GM04504 (cell line): ENCODE results near the gene PRCP.

Source experiments
- DNase-seq: peaks from one replicate; pipeline ENCODE4 v3.0.0-alpha.2; 2012; ENCODE audit warnings: low read depth

Gene PRCP

DNA sequence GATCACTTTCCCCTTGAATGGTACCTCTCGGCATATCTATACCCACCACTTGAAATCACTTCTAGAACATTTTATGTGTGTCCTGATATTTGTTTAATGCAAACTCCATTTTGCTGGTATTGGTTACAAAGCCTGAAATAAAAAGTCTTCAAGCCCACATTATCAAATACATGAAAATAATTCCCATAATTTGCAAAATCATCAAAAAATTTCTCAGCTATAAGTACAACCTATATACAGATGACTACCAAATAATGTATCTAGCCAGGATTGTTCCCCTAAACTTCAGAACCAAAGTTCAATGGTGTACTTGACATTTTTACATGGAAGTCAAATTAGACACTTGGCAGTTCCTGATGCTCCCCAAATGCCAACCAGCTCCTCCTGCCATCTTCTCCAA, 71.8 kb downstream of the PRCP start:
- DNase-seq = no peak

- DNase-seq = no peak
Measured at GRCh38 chr11:82826526-82826925, 73.7 kb downstream of the PRCP start.

DNA sequence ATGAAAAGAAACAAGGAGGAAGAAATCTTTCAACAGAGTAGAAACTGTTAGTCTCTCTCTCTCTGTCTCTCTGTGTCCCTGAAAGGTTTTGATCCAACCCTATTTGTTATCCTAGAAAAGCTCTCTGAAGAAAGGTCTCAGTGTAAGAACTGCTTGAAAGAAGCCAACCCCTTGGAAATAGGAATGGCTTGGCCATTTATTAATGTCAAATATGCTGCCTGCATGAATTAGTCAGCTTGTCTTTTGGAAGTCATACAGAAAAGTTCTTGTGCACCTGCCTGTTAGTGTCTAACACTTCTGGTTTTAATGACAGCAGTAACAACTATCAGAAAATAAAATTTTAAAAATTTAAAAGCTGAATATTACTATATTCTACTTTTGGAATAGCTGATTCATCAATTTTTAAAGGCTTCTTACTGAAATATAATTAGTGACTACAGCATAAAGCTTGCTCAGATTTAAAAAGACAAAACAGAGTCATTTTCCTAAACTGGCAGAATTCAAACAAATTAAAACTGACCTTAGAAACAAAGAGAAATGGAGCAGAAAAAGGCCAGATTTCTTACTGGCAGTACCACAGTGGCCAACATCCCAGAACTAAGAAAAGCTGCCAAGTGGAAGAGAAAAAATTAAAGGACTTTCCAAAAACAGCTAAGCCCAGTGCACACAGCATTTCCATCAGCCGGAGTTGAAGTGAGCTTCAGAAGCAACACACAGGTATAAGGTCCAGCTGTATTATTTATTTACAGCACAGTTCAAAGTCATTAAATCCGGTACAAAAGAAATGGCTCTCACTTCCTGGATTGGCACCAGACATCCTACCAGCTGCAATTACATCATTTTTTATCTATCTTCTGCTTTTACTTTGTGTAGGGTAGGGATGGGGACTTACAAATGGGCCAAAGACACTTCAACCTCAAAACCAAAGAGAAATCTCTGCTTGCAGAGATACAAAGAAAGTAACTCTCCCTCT, 76.3 kb downstream of the PRCP start:
- no peak for DNase-seq

DNA sequence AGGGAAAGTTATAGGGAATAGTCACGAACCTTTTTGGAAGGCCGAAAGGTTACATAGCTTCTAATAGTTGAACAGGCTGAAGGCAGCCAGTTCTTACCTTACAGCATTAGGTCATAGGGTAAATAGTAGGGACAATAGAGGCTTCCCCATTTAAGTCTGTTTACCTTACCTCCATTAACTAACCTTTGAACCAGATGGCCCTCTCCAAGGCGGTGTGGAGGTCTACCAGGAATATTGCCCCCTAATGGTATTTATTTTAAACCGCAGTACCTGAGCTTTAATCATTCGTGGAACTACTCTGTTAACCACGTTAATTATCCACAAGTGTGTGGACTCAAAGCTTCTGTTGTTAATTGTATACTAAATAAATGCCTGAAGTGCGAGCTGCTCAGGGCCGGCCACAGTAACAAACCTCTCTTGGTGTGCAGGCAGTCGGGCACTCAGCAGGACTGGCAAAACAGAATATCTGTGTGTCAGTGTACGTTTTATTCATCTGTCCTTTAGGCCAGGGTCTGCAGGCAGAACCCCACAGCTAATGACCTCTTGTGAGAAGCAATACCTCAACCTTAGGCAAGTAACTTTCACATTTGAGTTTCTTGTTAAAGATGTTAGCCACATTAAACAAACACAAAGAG, 81.7 kb downstream of the PRCP start:
- no peak for DNase-seq

- no peak for DNase-seq
Measured at GRCh38 chr11:82815406-82815805, 84.8 kb downstream of the PRCP start.

- DNase-seq = no peak
Measured at GRCh38 chr11:82814379-82814778, 85.9 kb downstream of the PRCP start.

DNA sequence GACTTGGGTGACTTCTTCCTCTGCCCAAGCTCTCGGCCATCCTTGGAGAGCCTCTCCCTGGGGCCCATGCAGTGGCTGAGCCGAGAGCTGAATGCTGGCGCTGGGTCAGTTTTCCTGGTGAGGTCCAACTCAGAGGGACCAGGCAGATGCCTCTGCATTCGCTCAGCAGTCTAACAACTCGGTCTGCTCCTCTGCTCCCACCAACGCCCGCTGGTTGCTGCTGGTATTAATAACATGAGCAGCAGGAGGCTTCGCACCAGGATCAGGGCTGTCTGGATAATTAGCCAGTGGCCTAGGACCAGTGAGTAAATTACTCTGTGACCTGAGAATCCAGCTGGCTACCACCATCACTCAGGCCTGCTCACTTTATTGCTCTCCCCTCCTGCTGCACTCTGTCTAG, 88.9 kb downstream of the PRCP start:
- DNase-seq = no peak

DNA sequence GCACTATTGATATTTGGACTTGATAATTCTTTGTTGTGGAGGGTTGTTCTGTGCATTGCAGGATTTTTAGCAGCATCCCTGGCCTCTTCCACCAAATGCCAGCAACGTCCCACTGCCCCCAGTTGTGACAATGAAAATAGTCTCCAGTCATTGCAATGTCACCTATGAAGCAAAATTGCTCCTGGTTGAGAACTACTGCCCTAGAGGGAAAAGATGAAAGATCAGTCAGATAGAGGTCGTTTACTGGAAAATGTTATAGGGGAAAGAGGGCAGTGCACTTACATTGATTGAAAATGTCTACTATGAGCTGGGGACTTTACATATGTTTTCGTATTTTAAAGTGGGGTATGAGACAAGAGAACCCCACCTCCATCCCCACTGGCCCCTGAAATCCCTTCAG, 89.5 kb downstream of the PRCP start:
- no peak for DNase-seq

- no peak for DNase-seq
Measured at GRCh38 chr11:82810326-82810725, 89.9 kb downstream of the PRCP start.

DNA sequence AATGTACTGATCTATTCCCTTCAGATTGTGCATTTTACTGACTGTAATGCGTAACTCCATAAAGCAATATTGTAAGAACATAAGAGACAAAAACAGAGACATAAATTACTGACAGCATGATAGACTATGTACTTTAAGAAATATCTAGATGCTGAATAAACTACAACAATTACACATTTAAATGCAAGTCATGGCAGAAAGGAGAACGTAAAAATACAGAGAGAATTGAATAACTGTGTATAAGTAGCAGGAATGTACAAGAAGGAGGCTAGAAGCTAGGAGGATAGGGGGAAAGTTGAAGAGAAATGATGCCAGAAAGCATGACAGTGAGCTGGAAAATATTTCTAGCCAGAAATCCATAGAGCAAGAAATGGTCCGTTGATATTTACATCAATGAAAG, 92.6 kb downstream of the PRCP start:
- no peak for DNase-seq

GRCh38 chr11:82802710-82803109, 97.5 kb downstream of the PRCP start:
- DNase-seq = no peak

DNA sequence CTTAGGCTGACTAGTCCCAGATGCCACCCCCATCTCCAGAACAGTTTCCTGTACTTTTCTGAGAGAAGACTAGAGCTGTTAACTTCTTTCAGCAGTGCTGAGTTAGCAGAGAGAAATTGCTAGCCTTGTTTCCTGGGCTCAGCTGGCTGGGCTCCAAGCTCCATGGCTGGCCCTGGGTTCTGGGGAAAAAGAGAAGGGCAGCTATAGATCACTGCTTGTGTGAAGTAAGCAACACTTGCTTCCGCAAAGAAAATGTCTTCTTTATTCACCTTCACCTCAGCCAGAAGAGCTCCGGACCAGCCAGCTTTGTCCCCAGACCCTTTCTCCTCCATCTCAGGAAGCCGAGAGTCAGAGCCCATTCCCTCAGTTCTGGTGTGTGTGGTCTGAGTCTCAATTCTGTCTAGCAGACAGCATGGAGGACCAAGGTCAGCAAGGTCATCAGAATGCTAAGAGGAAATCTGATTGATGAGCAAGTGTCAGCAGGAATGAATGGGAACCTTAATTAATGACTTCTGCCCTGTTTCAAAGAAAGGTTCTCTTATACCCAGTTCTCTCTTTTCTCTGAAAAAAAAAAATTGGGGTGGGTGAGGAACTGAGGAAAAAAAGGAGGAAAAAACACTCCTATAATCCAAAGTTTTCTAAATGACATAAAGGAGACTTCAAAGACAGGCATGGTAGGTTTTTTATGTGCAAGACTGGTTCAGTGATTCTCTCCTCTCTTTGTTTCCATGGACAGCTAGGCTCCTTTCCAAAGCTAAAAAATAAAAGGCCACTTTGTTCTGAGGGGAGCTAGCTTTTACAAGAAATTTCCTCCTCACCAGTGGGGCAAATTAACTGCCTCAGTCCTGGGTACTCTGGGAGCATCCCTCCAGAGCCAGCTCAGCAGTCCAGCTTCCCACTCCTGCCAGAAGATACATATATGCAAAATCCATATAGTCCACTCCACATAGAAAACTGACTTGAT, 103.0 kb downstream of the PRCP start:
- no peak for DNase-seq

GRCh38 chr11:82794490-82794889, 105.7 kb downstream of the PRCP start:
- no peak for DNase-seq

DNA sequence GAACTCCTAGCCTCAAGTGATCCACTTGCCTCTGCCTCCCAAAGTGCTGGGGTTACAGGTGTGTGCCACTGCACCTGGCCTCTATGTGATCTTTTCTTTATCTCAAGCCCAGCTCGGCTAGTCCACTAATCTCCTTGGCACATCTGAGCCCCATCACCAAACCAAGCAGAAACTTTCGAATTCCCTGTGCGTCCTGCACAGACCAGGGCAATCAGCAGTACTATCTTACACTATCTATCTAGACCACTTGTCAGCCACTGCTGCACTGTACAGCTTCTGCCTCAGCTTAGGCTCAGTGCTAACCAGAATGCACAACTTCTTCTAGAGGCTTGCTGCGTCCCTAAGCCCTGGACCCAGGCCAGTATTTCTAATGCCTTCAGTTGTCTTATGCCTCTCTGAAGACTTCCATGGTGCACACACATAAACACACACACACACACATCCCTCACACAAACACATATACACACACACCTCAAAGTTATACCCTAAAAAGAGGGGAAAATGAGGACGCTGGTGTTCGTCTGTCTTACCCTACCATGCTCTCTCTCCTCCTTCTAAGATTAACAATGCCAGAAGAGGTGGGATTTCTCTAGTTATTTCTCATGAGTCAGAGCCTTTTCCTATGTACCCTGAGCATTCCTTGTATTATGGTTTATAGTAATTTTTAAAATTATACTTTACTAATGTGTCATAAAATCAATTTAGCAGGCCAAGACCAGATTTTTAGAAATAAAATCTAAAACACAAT, 107.2 kb downstream of the PRCP start:
- no peak for DNase-seq

- DNase-seq = no peak
Measured at GRCh38 chr11:82792319-82792718, 107.9 kb downstream of the PRCP start.

- DNase-seq = no peak
Measured at GRCh38 chr11:82791779-82792178, 108.5 kb downstream of the PRCP start.

GRCh38 chr11:82790723-82791484, 109.3 kb downstream of the PRCP start:
- DNase-seq = no peak

DNA sequence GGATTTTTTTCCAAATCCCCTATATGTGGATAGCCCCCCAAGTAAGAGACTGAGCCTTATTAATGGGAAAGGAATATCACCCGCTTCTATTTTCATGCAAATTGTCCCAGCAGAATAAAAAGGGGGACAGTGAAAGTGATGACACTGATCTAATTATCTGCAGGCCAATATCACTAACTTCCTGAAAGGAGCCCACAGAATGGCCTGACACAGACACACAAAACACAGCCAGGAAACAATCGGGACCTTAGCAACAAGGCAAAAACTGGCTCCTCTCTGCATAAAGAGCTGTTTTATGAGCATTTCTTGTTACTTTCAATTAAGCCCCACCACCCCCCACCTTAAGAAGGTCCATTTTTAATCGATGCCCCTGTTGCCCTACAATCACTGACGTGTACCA, 112.2 kb downstream of the PRCP start:
- DNase-seq = no peak

DNA sequence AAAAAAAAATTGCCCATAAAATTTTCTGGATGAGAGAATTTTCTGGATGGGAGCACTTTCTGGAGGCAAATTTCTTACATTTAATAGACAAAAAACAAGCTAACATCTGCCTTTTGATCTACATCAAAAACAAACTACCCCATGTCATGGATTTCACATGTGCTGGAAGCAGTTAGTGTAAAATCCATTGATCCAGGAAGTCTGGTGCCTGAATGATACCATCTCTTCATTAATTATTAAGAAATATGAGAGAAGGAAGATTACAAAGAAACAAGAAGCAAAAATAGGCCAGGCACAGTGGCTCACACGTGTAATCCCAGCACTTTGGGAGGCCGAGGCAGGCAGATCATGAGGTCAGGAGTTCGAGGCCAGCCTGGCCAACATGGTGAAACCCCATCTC, 113.4 kb downstream of the PRCP start:
- no peak for DNase-seq

DNA sequence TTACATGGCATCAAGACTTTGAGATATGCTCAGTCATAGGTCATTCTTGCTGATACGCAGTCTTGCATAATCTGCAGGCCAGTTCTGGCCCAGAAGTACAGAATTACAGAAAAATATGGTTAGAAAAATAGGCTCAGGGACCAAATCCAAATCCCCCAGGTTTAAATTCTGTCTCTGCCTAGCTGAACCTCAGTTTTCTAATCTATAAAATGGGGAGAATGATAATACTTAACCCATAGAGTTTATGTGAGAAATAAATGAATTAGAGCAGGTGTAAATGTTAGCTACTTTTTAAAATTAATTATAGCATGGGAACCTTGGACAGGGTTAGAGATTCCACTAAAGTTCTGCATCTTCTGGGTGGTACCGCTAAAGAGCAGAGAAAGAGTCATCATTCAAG, 114.2 kb downstream of the PRCP start:
- no peak for DNase-seq

- no peak for DNase-seq
Measured at GRCh38 chr11:82782825-82783374, 117.3 kb downstream of the PRCP start.
